ACC112 (cell line): ENCODE results near the gene STXBP6.
"Not testable (repeated sequence)": the region's sequence is repeated elsewhere in the genome, so short reads cannot be mapped to it uniquely, and the experiment has no call there.

ENCODE experiments used
- H2AFZ ChIP-seq: fragments of 200-600 bp; sonication (generic); one replicate; pipeline ENCODE4 v1.6.0; 2017; ENCODE audit warnings: antibody characterized with exemption, low read length; ENCODE audit not compliant: unreplicated experiment
- H3K27ac ChIP-seq: fragments of 200-600 bp; sonication (generic); 2 replicates; pipeline ENCODE4 v1.5.1; 2014; ENCODE audit warnings: low read depth, mild to moderate bottlenecking, antibody characterized with exemption, low read length, moderate library complexity
- H3K27me3 ChIP-seq: fragments of 200-600 bp; sonication (generic); 2 replicates; pipeline ENCODE4 v1.6.1; 2014; ENCODE audit warnings: mild to moderate bottlenecking, antibody characterized with exemption, low read length, moderate library complexity, mixed read lengths; ENCODE audit not compliant: insufficient read depth
- H3K36me3 ChIP-seq: fragments of 200-600 bp; sonication (generic); 2 replicates; pipeline ENCODE4 v1.6.1; 2016; ENCODE audit warnings: mild to moderate bottlenecking, antibody characterized with exemption, low read length, moderate library complexity, mixed read lengths; ENCODE audit not compliant: insufficient read depth
- H3K4me1 ChIP-seq: fragments of 200-600 bp; sonication (generic); one replicate; pipeline ENCODE4 v1.6.1; 2016; ENCODE audit warnings: low read length, mixed read lengths; ENCODE audit not compliant: insufficient read depth, unreplicated experiment, control insufficient read depth
- H3K4me3 ChIP-seq: fragments of 200-600 bp; sonication (generic); 2 replicates; pipeline ENCODE4 v1.5.1; 2014; ENCODE audit warnings: mild to moderate bottlenecking, low read depth, low read length
- H3K79me2 ChIP-seq: fragments of 200-600 bp; sonication (generic); one replicate; pipeline ENCODE4 v1.6.0; 2016; ENCODE audit warnings: low read length; ENCODE audit not compliant: control insufficient read depth, unreplicated experiment, insufficient read depth

Gene STXBP6

DNA sequence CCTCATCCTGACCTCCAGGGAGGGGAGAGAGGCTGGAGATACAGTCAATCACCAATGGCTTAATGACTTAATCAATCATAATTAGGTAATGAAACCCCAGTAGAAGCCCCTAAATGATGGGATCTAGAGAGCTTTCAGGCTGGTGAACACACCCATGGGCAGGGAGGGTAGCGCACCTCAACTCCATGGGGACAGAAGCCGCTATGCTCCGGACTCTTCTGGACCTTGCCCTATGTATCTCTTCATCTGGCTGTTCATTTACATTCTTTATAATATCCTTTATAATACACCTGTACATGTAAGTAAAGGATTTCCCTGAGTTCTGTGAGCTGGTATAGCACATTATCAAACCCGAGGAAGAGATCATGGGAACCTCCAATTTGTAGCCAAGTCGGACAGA is 205.9 kb downstream of the STXBP6 start:
- H2AFZ ChIP-seq = no peak overlapping the region
- no peak overlapping the region for H3K4me3 ChIP-seq
- H3K27ac ChIP-seq = no peak overlapping the region
- no peaks in the 10 kb centered on the region for H3K4me1 ChIP-seq
- H3K36me3 ChIP-seq = no peaks in the 10 kb centered on the region
- H3K27me3 ChIP-seq = no peaks in the 10 kb centered on the region
- no peaks in the 10 kb centered on the region for H3K79me2 ChIP-seq

DNA sequence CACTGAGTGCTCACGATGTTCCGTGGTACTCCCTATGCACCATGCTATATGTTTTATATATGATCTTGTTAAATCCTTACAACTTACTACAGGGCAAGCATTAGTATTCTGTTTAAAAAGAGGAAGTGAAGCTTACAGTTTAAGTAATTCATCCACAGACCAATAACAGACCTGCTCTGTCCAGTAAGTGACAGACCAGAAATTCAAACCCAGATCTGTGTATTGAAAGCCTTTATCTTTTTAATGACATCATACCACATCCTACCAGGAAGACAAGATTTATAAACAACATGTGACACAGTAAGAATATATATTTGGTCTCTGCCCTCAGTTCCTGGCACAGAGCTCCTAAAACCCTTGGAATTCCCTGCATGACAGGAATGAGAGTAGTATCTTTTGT is 206.5 kb downstream of the STXBP6 start:
- Histone ChIP-seq H3K27me3 (no peaks in the 10 kb centered on the region), H2AFZ (no peak overlapping the region), H3K79me2 (no peaks in the 10 kb centered on the region), H3K4me3 (no peak overlapping the region), H3K27ac (no peak overlapping the region), H3K36me3 (no peaks in the 10 kb centered on the region), H3K4me1 (no peaks in the 10 kb centered on the region)

DNA sequence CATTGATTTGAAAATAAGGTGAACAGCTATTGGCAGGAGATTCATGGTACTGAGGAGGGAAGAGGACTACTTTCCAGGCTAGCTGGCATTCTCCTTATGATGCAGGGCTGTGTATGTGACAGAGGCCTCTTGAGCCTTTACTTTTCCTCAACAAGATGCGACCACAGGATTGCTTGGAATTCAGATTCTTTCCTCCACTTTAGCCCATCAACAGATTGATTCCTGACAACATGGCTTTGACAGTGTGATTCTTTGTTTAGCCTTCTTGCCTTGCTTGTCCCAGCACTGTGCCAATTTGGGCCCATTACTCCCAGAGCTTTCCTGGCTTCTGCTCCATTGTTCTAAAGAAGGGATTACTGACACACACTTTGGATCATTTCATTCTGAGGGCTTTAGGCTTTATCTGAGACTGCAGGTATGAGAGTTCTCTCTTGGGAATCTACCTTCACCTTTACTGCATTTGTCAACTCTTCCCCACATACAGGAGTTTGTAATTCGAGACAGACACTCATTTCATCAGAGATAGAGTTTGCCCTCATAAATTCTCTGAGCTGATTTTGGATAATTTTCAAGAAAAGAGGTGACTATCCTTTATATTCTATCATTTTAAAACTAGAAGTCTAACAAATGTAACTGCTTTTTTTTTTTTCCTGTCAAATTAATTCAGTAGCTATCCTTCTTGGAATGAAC is 209.6 kb downstream of the STXBP6 start:
- Histone ChIP-seq H3K27me3 (no peaks in the 10 kb centered on the region), H2AFZ (no peak overlapping the region), H3K4me3 (no peak overlapping the region), H3K4me1 (no peaks in the 10 kb centered on the region), H3K79me2 (no peaks in the 10 kb centered on the region), H3K27ac (no peak overlapping the region), H3K36me3 (no peaks in the 10 kb centered on the region)

DNA sequence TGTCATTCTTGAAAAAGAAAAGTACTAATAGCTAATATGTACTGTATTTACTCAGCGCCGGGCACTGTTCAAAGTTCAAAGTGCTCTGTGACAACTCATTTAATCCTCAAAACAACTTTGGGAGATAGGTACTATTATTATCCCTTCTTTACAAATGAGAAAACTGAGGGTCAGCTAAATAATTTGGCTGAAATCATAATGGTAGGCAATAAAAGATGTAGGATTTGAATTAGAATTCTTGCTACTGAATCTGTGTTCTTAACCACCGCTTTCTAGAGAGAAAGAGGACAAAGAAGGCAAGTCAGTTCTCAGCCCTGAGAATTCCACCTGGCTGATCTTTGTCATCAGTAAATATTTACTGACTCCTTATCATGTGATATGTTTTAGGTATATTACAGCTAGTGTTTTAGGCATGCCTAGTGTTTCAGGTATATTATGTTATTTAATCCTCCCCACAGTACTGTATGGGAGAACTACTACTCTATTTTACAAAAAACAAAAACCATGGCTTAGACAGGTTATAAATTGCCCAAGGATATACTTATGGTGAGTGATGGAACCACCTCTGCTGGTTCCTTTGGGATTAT is 210.2 kb downstream of the STXBP6 start:
- H3K79me2 ChIP-seq = no peaks in the 10 kb centered on the region
- no peaks in the 10 kb centered on the region for H3K36me3 ChIP-seq
- H2AFZ ChIP-seq = no peak overlapping the region
- H3K4me1 ChIP-seq = no peaks in the 10 kb centered on the region
- no peak overlapping the region for H3K4me3 ChIP-seq
- H3K27me3 ChIP-seq = no peaks in the 10 kb centered on the region
- H3K27ac ChIP-seq = no peak overlapping the region

DNA sequence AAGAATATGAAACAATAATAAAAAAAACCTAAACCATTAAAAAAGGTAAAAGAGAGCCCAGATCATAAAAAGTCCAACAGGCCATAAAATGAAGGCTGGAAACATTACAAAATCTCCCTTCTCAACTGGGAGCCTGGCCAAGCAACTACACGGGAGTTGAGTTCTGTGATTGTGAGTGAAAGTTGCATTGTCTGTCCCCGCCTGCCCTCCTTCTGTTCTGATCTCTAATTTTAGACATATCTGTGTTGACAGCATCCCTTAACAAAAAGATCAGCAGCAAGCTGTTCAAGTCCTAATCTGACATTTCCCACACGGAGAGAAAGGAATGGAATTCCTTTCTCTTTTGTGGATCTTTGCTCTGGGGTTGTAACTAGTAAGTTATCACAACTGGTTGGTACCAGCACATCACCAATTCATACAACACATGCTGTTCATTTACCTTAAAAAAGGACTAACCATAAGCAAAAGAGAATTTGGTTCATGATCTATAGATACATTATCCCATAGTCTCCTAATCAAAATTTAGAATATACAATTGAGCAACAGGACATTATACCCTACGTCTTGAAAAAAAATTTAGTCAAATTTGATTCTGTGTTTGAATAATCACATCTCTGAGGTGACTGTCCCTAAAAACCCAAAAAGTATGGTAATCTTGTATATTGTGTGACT is 210.9 kb downstream of the STXBP6 start:
- no peaks in the 10 kb centered on the region for H3K36me3 ChIP-seq
- no peaks in the 10 kb centered on the region for H3K27me3 ChIP-seq
- no peak overlapping the region for H2AFZ ChIP-seq
- H3K27ac ChIP-seq = no peak overlapping the region
- H3K4me3 ChIP-seq = no peak overlapping the region
- no peaks in the 10 kb centered on the region for H3K4me1 ChIP-seq
- H3K79me2 ChIP-seq = no peaks in the 10 kb centered on the region

DNA sequence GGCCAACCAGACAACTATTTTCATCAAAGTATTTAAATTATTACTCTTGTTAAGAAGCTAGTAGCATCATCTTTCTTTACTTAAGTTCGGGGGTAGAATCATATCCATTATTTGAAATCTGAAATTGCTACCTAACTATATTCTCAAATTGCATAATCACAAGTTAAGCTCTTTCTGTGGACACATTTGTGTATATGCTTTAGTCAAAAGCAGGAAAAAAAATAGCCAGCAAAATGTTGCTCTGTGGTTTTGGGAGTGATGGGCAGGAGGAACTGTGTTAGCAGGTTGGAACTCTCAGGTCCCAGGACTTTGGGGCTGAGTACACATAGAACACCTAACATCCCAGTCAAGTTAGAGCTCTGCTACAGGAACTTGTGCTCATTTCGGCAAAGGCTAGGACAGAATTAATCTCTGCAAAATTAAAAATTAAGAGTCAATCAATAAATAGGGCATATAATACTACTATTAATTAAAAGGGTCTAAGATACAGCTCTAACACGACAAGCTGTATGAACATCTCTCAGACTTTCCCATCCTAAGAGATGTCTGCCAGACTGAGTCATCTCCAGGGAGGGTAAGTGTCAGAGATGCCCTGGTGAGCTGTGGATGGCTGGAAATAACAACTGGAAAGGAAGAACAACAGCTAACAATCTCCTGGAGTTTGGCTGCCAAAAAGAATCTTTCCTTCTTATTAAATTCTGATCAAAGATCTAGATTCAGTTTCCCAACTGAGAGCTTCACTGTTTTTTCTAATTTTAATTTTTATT is 212.5 kb downstream of the STXBP6 start:
- Histone ChIP-seq H2AFZ (no peak overlapping the region), H3K79me2 (no peaks in the 10 kb centered on the region), H3K4me1 (no peaks in the 10 kb centered on the region), H3K27ac (no peak overlapping the region), H3K27me3 (no peaks in the 10 kb centered on the region), H3K36me3 (no peaks in the 10 kb centered on the region), H3K4me3 (no peak overlapping the region)

DNA sequence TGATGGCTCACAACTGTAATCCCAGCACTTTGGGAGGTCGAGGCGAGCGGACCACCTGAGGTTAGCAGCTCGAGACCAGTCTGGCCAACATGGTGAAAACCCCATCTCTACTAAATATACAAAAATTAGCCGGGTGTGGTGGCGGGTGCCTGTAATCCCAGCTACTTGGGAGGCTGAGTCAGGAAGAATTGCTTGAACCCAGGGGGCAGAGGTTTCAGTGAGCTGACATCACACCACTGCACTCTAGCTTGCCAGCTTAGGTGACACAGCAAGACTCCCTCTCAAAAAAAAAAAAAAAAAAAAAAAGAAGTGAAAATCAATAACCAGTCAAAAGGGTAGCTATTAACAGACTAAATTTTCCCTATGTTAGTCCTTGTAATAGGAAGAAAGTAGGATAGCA is 213.6 kb downstream of the STXBP6 start:
- not testable (repeated sequence) for H3K4me3 ChIP-seq, H3K27me3 ChIP-seq, H3K27ac ChIP-seq, H3K36me3 ChIP-seq, H2AFZ ChIP-seq, H3K79me2 ChIP-seq, H3K4me1 ChIP-seq

DNA sequence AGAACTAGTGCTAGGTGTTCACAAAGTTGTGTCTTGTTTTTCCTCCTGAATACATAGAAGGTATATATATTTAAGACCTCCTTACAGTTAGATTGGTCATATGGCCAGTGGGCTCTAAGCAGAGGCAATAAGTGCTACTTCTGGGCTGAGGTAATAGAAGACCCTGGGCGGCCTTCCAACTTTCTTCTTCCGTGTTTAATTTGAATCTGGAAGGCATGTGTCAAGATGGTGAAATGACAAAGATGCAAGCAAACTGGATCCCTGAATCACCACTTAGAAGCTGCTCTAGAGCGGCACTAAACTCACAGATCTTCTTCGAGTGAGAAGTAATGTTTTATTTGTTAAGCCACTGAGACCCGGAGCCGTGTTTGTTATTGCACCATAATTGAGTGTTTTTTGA is 215.0 kb downstream of the STXBP6 start:
- H2AFZ ChIP-seq = no peak overlapping the region
- H3K36me3 ChIP-seq = no peaks in the 10 kb centered on the region
- H3K27ac ChIP-seq = no peak overlapping the region
- no peak overlapping the region for H3K4me3 ChIP-seq
- no peaks in the 10 kb centered on the region for H3K4me1 ChIP-seq
- no peaks in the 10 kb centered on the region for H3K27me3 ChIP-seq
- H3K79me2 ChIP-seq = no peaks in the 10 kb centered on the region

DNA sequence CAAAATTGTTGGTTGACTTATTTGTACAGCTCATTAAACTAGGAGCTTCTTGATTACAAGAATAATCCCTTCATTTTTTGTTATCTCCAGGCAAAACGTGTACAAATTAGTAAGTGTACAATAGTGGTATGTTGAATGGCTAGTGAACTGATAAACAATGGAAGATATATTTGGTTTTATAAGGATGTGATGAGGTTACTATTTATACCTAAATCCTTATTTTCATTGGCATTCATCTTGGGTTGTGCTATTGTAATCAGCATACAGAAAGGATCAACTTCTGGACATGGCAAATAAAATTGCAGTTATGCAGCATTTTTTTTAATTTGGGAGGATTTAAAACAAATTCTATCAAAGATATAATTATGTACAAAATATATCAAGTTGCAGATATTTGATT is 216.6 kb downstream of the STXBP6 start:
- Histone ChIP-seq H2AFZ (no peak overlapping the region), H3K4me3 (no peak overlapping the region), H3K36me3 (no peaks in the 10 kb centered on the region), H3K4me1 (no peaks in the 10 kb centered on the region), H3K79me2 (no peaks in the 10 kb centered on the region), H3K27ac (no peak overlapping the region), H3K27me3 (no peaks in the 10 kb centered on the region)

DNA sequence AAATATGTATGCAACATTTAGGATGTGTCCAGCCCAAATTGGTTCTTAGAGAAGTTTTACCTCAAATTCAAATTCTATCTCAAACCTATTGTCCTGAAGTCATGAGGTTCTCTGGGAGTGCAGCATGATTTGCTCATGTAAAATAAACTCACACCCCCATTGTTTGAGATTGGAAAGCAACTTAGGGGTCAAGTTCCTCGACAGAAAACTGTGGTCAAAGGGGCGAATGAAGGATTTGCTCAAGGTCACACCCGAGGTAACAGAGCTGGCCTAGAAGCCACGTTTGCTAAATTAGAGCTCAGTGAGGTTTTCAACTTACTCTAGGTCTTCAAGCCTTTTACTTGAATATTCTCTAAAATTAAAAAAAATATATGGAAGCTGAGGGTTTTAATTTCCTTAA is 218.3 kb downstream of the STXBP6 start:
- Histone ChIP-seq H3K79me2 (no peaks in the 10 kb centered on the region), H3K27ac (no peak overlapping the region), H3K36me3 (no peaks in the 10 kb centered on the region), H2AFZ (no peak overlapping the region), H3K4me1 (no peaks in the 10 kb centered on the region), H3K4me3 (no peak overlapping the region), H3K27me3 (no peaks in the 10 kb centered on the region)
